ENCODE results near the gene HSPA5.

Gene HSPA5

DNA sequence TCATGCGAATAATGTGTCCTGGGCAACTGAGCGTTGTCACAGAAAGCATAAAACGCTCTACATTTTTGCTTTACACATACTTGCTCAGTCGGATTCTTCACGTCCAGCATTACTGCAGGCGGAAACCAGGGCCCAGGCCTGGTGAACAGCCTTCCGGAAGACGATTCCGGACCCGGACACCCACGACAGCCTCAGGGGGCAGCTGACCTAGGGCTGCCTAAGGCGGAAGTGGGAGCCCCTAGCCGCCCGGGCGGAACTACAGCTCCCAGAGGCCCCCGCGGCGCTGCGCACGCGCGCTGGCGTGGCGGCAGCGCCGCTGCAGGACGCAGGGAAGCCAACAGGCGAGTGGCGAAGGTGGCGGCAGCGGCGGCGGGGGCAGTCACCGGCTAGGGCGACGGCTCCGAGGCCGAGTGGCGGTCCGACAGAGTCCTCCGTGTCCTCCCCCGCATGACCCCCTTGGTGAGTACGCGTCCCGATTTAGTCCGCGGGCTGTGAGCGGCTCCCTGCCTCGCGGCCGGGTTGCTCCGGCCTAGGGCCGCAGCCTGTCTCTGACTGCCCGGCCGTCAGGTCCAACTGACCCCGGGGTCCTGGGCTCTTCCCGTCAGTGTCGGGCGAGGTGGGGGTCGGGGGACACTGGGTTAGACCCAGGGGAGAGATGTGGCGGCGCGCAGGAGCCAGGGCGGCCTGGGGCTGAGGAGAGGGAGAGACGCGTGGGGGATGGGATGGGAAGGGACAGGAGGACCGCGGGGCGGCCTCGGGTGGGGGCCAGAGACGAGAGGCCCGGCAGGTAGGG lies 20.6 kb upstream of the HSPA5 start, which contains the start of gene GAPVD1:
Gene GAPVD1, plus strand, starts transcription at position 326 of the 793 bp plus-strand sequence. CDS start 37,096 bp downstream, outside the sequence.
- Histone ChIP-seq H3K27ac (ENCODE audit: low read depth, low read length) (peak within 1 kb of the TSS; percentile 91), H3K4me3 (ENCODE audit: low read length) (peak within 1 kb of the TSS; percentile 83), H3K27me3 (ENCODE audit: control insufficient read depth, insufficient read depth, low read length) (peaks cover 3% of the 10 kb centered on the region), H3K9ac (ENCODE audit: low read length) (peak within 1 kb of the TSS; percentile 92), H3K4me1 (ENCODE audit: control insufficient read depth, insufficient read depth, low read length) (peaks cover 2% of the 10 kb centered on the region), H3K36me3 (ENCODE audit: control insufficient read depth, insufficient read depth, low read length) (no peaks in the 10 kb centered on the region)

DNA sequence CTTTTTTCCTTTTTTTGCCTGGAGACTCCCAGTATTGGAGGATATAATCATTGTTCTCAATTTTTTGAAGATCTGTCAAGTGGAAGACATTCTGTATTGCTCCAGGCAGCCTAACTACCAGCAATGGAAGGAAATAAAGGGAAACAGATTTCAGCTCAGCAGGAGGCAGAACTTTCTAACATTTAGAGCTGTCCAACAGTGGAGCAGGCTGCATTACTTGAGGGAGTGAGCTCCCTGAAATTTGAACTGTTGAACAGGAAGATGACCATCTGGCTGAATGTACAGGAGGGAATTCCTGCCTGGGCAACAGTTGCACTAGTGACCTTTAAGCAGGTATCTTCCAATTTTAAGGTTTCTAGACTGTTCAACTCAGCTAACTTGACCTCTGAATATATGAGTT lies 19.4 kb upstream of the HSPA5 start:
- Histone ChIP-seq H3K4me1 (ENCODE audit: control insufficient read depth, insufficient read depth, low read length) (peaks cover 2% of the 10 kb centered on the region), H3K9ac (ENCODE audit: low read length) (no peak overlapping the region), H3K27ac (ENCODE audit: low read depth, low read length) (no peak overlapping the region), H3K36me3 (ENCODE audit: control insufficient read depth, insufficient read depth, low read length) (no peaks in the 10 kb centered on the region), H3K4me3 (ENCODE audit: low read length) (no peak overlapping the region), H3K27me3 (ENCODE audit: control insufficient read depth, insufficient read depth, low read length) (peaks cover 3% of the 10 kb centered on the region)

DNA sequence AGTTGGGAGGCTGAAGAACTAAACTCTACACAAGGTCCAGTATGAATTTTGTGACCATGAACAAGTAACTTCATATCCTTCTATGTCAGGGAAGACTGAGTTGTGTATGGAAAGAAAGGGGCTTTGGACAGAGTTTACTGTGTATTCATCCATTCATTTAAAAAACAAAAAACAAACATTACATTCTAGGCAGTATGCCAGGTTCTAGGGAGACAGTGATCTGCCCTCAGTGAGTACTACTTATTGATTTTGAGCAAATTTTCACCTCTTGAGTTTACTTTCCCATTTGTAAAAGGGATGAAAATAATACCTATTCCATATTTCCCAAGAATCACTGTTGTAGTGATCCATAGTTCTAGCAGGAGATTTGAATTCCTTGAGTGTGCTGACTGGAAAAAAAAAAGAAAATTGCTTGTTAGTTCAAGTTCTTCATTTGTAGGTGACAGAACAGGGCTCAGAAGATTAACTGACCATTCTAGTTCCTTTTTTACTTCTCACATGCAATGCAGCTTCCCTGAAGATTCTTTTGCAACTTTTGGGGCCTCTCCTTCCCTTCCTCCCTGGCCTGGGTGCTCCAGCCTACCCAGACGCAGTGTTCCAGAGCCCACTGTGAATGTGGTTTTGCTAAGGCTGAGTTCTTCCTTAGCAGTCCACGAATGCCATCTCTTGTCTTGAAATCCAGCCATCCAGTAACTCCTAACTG lies 17.8 kb upstream of the HSPA5 start:
- no peaks in the 10 kb centered on the region for H3K36me3 ChIP-seq (ENCODE audit: control insufficient read depth, insufficient read depth, low read length)
- H3K27me3 ChIP-seq (ENCODE audit: control insufficient read depth, insufficient read depth, low read length), result peaks cover 3% of the 10 kb centered on the region
- no peak overlapping the region for H3K9ac ChIP-seq (ENCODE audit: low read length)
- no peak overlapping the region for H3K4me3 ChIP-seq (ENCODE audit: low read length)
- no peak overlapping the region for H3K27ac ChIP-seq (ENCODE audit: low read depth, low read length)
- peaks cover 2% of the 10 kb centered on the region for H3K4me1 ChIP-seq (ENCODE audit: control insufficient read depth, insufficient read depth, low read length)

DNA sequence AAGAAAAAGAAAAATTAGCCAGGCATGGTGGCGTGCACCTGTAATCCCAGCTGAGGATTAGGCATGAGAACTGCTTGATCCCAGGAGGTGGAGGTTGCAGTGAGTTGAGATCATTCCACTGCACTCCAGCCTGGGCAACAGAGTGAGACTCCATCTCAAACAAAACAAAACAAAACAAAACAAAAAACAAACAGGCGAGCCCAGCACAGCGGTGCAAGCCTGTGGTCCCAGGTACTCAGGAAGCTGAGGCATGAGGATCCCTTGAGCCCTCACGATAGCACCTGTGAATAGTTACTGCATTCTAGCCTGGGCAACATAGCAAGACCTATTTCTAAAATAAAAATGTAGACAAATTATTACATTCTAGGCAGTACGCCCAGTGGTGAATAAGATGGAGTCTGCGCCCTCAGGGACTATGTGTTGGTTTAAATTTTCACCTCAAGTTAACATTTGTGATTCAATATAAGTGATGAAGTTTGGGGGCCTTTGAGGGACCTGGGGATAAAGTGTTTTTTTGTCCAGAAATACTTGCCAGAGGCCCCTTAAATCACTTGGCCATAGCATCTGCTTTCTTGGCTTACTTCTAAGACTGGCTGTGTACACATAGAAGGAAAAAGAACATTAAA lies 17.1 kb upstream of the HSPA5 start:
- no peak overlapping the region for H3K9ac ChIP-seq (ENCODE audit: low read length)
- no peak overlapping the region for H3K27ac ChIP-seq (ENCODE audit: low read depth, low read length)
- H3K36me3 ChIP-seq (ENCODE audit: control insufficient read depth, insufficient read depth, low read length), result no peaks in the 10 kb centered on the region
- H3K27me3 ChIP-seq (ENCODE audit: control insufficient read depth, insufficient read depth, low read length), result peaks cover 3% of the 10 kb centered on the region
- H3K4me3 ChIP-seq (ENCODE audit: low read length), result no peak overlapping the region
- peaks cover 2% of the 10 kb centered on the region for H3K4me1 ChIP-seq (ENCODE audit: control insufficient read depth, insufficient read depth, low read length)

DNA sequence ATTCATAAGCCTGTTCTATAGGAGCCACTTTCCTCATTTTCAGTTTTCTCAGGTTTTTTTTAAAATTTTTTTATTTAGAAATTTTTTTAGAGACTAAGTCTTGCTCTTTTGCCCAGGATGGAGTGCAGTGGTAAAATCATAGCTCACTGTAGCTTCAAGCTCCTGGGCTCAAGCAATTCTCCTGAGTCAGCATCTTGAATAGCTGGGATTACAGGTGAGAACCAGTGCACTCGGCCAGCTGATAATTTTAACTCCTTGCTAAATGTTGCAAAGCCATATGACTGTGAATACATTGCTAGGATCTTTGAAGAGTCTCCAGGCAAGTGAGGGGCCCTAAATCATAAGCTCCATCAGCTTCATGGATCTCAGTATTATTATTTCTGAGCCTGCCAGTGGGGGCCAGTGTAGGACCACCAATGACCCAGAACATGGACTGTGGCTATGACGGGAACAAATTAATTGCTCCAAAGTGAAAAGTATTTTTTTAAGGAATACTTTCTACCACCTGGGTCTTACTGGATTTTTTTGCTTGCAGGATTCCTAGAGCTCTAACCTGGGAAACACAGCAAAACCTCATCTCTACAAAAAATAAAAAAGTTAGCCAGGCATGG lies 14.7 kb upstream of the HSPA5 start:
- H3K4me3 ChIP-seq (ENCODE audit: low read length), result no peak overlapping the region
- H3K36me3 ChIP-seq (ENCODE audit: control insufficient read depth, insufficient read depth, low read length), result no peaks in the 10 kb centered on the region
- no peak overlapping the region for H3K9ac ChIP-seq (ENCODE audit: low read length)
- no peak overlapping the region for H3K27ac ChIP-seq (ENCODE audit: low read depth, low read length)
- H3K27me3 ChIP-seq (ENCODE audit: control insufficient read depth, insufficient read depth, low read length), result peaks cover 3% of the 10 kb centered on the region
- H3K4me1 ChIP-seq (ENCODE audit: control insufficient read depth, insufficient read depth, low read length), result no peaks in the 10 kb centered on the region

DNA sequence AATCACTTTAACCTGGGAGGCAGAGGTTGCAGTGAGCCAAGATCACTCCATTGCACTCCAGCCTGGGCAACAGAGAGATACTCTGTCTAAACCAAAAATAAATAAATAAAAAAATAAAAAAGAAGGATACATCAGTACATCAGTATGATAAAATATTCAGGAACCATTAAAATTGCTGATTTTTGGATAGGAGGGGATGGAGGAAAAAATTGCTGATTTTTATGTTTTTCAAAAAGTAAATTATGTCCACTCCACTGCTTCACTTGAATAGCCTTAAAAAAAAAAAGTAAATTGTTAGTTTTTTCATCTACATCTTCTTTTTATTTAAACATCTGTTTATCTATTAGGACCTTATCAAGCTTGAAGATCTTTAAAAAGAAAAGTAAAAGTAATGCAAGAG lies 13.1 kb upstream of the HSPA5 start:
- no peaks in the 10 kb centered on the region for H3K4me1 ChIP-seq (ENCODE audit: control insufficient read depth, insufficient read depth, low read length)
- no peak overlapping the region for H3K4me3 ChIP-seq (ENCODE audit: low read length)
- peaks cover under 1% of the 10 kb centered on the region for H3K27me3 ChIP-seq (ENCODE audit: control insufficient read depth, insufficient read depth, low read length)

DNA sequence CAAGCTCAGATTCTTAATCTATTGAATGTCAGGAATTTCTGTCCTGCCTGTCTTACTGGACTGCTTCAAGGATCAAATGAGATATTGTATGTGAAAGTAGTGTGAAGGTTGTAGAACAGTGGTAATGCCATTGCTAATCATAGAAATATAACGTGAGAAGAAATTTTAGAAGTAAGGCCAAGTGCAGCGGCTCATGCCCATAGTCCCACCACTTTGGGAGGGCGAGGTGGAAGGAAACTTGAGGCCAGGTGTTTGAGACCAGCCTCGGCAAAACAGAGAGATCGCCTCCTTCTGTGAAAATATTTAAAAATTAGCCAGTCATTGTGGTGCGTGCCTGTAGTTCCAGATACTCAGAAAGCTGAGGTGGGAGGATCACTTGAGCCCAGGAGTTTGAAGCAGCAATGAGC lies 5.1 kb upstream of the HSPA5 start:
- no peak overlapping the region for H3K9ac ChIP-seq (ENCODE audit: low read length)
- peaks cover 3% of the 10 kb centered on the region for H3K4me1 ChIP-seq (ENCODE audit: control insufficient read depth, insufficient read depth, low read length)
- H3K4me3 ChIP-seq (ENCODE audit: low read length), result no peak overlapping the region
- H3K27me3 ChIP-seq (ENCODE audit: control insufficient read depth, insufficient read depth, low read length), result no peaks in the 10 kb centered on the region
- H3K36me3 ChIP-seq (ENCODE audit: control insufficient read depth, insufficient read depth, low read length), result no peaks in the 10 kb centered on the region
- no peak overlapping the region for H3K27ac ChIP-seq (ENCODE audit: low read depth, low read length)

More for the DNA sequence above, 13.1 kb upstream of the HSPA5 start:
- no peak overlapping the region for H3K9ac ChIP-seq (ENCODE audit: low read length)
- H3K36me3 ChIP-seq (ENCODE audit: control insufficient read depth, insufficient read depth, low read length), result no peaks in the 10 kb centered on the region
- H3K27ac ChIP-seq (ENCODE audit: low read depth, low read length), result no peak overlapping the region

DNA sequence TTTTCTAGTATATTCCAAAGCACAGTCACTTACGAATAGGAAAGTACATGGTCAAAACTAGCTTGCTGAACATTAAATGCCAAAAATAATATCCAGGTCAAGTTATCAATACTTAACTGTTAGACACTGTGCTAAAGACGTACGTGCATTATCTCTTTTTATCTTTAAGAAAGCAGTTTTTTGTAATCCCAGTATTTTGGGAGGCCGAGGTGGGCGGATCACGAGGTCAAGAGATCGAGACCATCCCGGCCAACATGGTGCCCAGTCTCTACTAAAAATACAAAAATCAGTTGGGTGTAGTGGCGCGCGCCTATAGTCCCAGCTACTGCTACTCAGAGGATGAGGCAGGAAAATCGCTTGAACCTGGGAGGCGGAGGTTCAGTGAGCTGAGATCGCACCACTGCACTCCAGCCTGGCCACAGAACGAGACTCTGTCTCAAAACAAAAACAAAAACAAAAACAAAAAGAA lies 2.7 kb upstream of the HSPA5 start:
- peaks cover 16% of the 10 kb centered on the region for H3K4me1 ChIP-seq (ENCODE audit: control insufficient read depth, insufficient read depth, low read length)
- no peak overlapping the region for H3K9ac ChIP-seq (ENCODE audit: low read length)
- no peaks in the 10 kb centered on the region for H3K27me3 ChIP-seq (ENCODE audit: control insufficient read depth, insufficient read depth, low read length)
- no peak overlapping the region for H3K27ac ChIP-seq (ENCODE audit: low read depth, low read length)
- peaks cover 7% of the 10 kb centered on the region for H3K36me3 ChIP-seq (ENCODE audit: control insufficient read depth, insufficient read depth, low read length)
- H3K4me3 ChIP-seq (ENCODE audit: low read length), result no peak overlapping the region

DNA sequence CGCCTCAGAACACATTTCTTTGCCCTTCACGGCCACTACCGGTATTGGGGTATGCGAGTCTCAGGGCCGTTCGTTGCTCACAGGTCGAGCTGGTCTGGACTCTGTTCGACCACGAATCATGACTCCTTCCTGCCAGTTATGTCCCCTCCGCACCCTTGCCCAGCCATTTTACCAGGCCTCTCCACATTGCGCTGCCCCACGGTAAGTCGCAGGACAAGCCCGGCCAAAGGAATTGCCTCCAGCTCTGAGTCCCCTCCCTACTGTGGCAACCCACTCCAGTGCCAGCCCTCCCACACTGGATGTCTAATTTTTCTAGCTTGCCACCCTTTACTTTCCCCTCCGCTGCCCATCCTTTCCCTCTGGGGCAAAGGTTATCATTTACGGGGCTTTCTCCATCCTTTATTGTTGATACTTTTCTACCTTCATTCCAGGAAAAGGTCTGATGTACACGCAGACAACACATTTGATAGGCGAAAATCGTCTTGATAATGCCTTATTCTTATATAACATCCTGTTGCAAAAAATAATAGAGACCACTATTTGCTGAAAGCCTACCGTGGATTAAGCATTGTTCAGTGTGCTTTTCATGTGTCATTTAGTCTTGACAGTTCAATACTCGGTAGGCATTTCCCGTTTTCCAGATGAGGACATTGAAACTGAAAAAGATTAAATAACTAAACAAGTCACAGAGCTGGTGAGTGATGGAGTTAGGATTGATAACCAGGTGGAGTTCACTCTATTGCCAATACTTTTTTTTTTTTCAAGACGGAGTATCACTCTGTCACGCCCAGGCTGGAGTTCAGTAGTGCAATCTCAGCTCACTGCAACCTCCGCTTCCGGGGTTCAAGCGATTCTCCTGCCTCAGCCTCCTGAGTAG lies 958 bp upstream of the HSPA5 start:
- H3K9ac ChIP-seq (ENCODE audit: low read length), result peak overlapping the region; percentile 98
- peaks cover 22% of the 10 kb centered on the region for H3K4me1 ChIP-seq (ENCODE audit: control insufficient read depth, insufficient read depth, low read length)
- peaks cover 14% of the 10 kb centered on the region for H3K36me3 ChIP-seq (ENCODE audit: control insufficient read depth, insufficient read depth, low read length)
- H3K4me3 ChIP-seq (ENCODE audit: low read length), result peak overlapping the region; percentile 94
- peak overlapping the region; percentile 98 for H3K27ac ChIP-seq (ENCODE audit: low read depth, low read length)
- no peaks in the 10 kb centered on the region for H3K27me3 ChIP-seq (ENCODE audit: control insufficient read depth, insufficient read depth, low read length)

DNA sequence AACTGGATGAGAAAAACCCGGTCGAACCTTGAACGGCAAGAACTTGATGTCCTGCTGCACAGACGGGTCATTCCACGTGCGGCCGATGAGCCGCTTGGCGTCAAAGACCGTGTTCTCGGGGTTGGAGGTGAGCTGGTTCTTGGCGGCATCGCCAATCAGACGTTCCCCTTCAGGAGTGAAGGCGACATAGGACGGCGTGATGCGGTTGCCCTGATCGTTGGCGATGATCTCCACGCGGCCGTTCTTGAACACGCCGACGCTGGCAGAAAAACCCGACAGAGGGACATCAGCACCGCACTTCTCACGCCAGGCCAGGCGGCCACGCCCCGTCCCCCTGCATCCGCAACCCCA lies 519 bp downstream of the HSPA5 start:
- Histone ChIP-seq H3K27ac (ENCODE audit: low read depth, low read length) (peak overlapping the region; percentile 99), H3K27me3 (ENCODE audit: control insufficient read depth, insufficient read depth, low read length) (no peaks in the 10 kb centered on the region), H3K9ac (ENCODE audit: low read length) (peak overlapping the region; percentile 100), H3K4me1 (ENCODE audit: control insufficient read depth, insufficient read depth, low read length) (peaks cover 26% of the 10 kb centered on the region), H3K4me3 (ENCODE audit: low read length) (peak overlapping the region; percentile 100), H3K36me3 (ENCODE audit: control insufficient read depth, insufficient read depth, low read length) (peaks cover 20% of the 10 kb centered on the region)

DNA sequence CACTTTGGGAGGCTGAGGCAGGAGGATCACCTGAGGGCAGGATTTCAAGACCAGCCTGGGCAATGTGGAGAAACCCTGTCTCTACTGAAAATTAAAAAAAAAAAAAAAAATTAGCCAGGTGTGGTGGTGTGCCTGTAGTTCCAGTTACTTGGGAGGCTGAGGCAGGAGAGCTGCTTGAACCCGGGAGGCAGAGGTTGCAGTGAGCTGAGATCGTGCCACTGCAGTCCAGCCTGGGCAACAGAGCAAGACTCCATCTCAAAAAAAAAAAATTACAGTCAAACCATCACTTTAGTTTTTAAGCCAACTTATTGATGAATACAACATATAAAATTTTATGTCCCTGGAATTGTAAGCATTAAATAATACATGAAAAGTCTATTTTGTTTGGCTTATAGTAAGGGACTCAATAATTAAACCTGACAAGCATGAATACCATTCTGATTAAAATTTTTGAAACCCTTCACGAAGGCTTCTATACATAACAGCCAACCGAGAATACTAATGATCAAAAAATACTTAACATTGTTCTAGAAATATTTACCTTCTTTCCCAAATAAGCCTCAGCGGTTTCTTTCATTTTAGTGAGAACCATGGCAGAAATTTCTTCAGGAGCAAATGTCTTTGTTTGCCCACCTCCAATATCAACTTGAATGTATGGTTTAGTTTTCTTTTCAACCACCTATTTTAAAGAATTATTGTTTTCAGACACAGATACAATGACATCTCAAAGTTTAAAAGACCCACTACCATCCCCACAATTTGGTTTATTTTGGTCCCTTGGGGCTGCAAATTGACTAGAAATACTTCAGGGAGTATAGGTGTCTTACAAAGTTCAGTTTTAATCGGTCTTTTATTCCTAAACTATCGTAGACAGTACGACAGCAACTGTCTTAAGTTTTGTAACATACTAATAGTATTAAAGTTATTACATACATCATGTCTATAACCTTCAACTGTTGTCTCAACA lies 1.2 kb downstream of the HSPA5 start:
- Histone ChIP-seq H3K27me3 (ENCODE audit: control insufficient read depth, insufficient read depth, low read length) (no peaks in the 10 kb centered on the region), H3K4me1 (ENCODE audit: control insufficient read depth, insufficient read depth, low read length) (peaks cover 29% of the 10 kb centered on the region), H3K9ac (ENCODE audit: low read length) (peak overlapping the region; percentile 100), H3K27ac (ENCODE audit: low read depth, low read length) (peak overlapping the region; percentile 99), H3K36me3 (ENCODE audit: control insufficient read depth, insufficient read depth, low read length) (peaks cover 25% of the 10 kb centered on the region), H3K4me3 (ENCODE audit: low read length) (peak overlapping the region; percentile 100)
